CD4-positive, alpha-beta memory T cell (primary cell): ENCODE results near the gene SMIM14. TPM values are rescaled to one million over a fixed set of nuclear protein-coding genes. Genes with fewer than 3 reads are reported as not detected.
"Not testable (repeated sequence)": the region's sequence is repeated elsewhere in the genome, so short reads cannot be mapped to it uniquely, and the experiment has no call there.

Source experiments
- CTCF ChIA-PET: fragments of 350-600 bp; sonication (Branson Sonifier 250); formaldehyde crosslinking; loops from one replicate; lab custom pipeline; 2021; ENCODE audit warnings: inconsistent platforms; ENCODE audit not compliant: partially characterized antibody; lab: Charles Lee
- POLR2A ChIA-PET: fragments of 350-600 bp; sonication (Branson Sonifier 250); formaldehyde crosslinking; loops from one replicate; lab custom pipeline; 2021; ENCODE audit not compliant: partially characterized antibody; lab: Charles Lee
- DNase-seq, 5 donors: peaks; one replicate each; pipeline versions ENCODE4 v3.0.0 to v3.0.0-alpha.2; 2020 to 2022; ENCODE audit warnings: mixed read lengths in 1 of 5
- H3K27ac ChIP-seq: one replicate; pipeline ENCODE4 v1.7.0; 2013; ENCODE audit warnings: low read depth, low read length
- H3K27me3 ChIP-seq: 2 replicates; pipeline ENCODE4 v1.7.0; 2013; ENCODE audit warnings: mild to moderate bottlenecking, low read length, moderate library complexity; ENCODE audit not compliant: insufficient read depth
- H3K36me3 ChIP-seq: 2 replicates; pipeline ENCODE4 v1.7.0; 2013; ENCODE audit warnings: mild to moderate bottlenecking, low read length, moderate library complexity; ENCODE audit not compliant: insufficient read depth
- H3K4me1 ChIP-seq: 2 replicates; pipeline ENCODE4 v1.7.0; 2013; ENCODE audit warnings: mild to moderate bottlenecking, low read length, moderate library complexity; ENCODE audit not compliant: insufficient read depth
- H3K4me3 ChIP-seq, 2 donors: one replicate each; pipeline ENCODE4 v1.7.0; 2013; ENCODE audit warnings: low read length in 2 of 2, mild to moderate bottlenecking in 1 of 2
- H3K9me3 ChIP-seq, 2 donors: one replicate each; pipeline ENCODE4 v1.7.0; 2013; ENCODE audit warnings: low read length in 2 of 2, control low read depth in 1 of 2; ENCODE audit not compliant: control insufficient read depth in 1 of 2
- H3K27ac Mint-ChIP-seq, 7 donors: one replicate each; pipeline ENCODE4 v1.8.0; 2020 to 2021; ENCODE audit warnings: mixed read lengths in 7 of 7, mild to moderate bottlenecking in 6 of 7, inconsistent platforms in 3 of 7, moderate library complexity in 3 of 7
- H3K27me3 Mint-ChIP-seq, 2 donors: one replicate each; pipeline ENCODE4 v1.8.0; 2020 to 2021; ENCODE audit warnings: mixed read lengths in 2 of 2
- H3K36me3 Mint-ChIP-seq, 2 donors: one replicate each; pipeline ENCODE4 v1.8.0; 2020 to 2021; ENCODE audit warnings: mixed read lengths in 2 of 2, inconsistent platforms in 1 of 2, mild to moderate bottlenecking in 1 of 2
- H3K4me1 Mint-ChIP-seq, 4 donors: one replicate each; pipeline ENCODE4 v1.8.0; 2020 to 2021; ENCODE audit warnings: mixed read lengths in 4 of 4, mild to moderate bottlenecking in 1 of 4
- H3K4me3 Mint-ChIP-seq, 8 donors: one replicate each; pipeline ENCODE4 v1.8.0; 2020 to 2021; ENCODE audit warnings: mixed read lengths in 8 of 8, mild to moderate bottlenecking in 7 of 8, moderate library complexity in 6 of 8, inconsistent platforms in 3 of 8
- H3K9me3 Mint-ChIP-seq, 8 donors: one replicate each; pipeline ENCODE4 v1.8.0; 2020 to 2021; ENCODE audit warnings: mixed read lengths in 8 of 8, mild to moderate bottlenecking in 5 of 8, inconsistent platforms in 3 of 8, moderate library complexity in 1 of 8
- intact Hi-C: fragments of 100-400 bp; cut with micrococcal nuclease; formaldehyde crosslinking; loops from one replicate; pipeline ENCODE4 v1.15.1; 2023
- polyA plus RNA-seq, 2 donors: library from polyadenylated mRNA; unstranded; fragments of 300-500 nt; fragmentation: Illumina TruSeq; gene quantifications; one replicate each; pipeline ENCODE4 v1.2.3, GENCODE V29; 2021
- total RNA-seq, 2 experiments: library from RNA; stranded (reverse); gene quantifications; one replicate each; pipeline ENCODE4 v1.2.3, GENCODE V29; 2021

SMIM14 gene
- total RNA-seq (10 to 100 TPM; 15.5 to 19.4 TPM), polyA plus RNA-seq (10 to 100 TPM; 36.8 to 54.4 TPM)

- Mint-ChIP-seq H3K9me3 (no peaks in the 10 kb centered on the region), H3K27ac (peak within 1 kb of the TSS; percentile 74 to 98 (median 96)), H3K4me3 (peak within 1 kb of the TSS; percentile 87 to 99 (median 92)), H3K4me1 (peaks cover 20 to 54% (median 32%) of the 10 kb centered on the region in 4 donors), H3K27me3 (no peaks in the 10 kb centered on the region), H3K36me3 (peaks cover 0 to 6% of the 10 kb centered on the region in 2 donors)
- ChIA-PET CTCF (interaction anchor here (1.2 to 1.4 kb wide), 6 partner anchors 18 to 340 kb away, joined by 3 to 7 read pairs (median 4); partner anchors contain the start of gene UBE2K), POLR2A (interaction anchor here (0.8 to 3.2 kb wide), 15 partner anchors 10 to 679 kb away, joined by 3 to 25 read pairs (median 5); partner anchors contain the start of genes LIAS, N4BP2, PDS5A and RFC1)
- no peaks in the 10 kb centered on the region for H3K27me3 ChIP-seq
- intact Hi-C loops = loop anchor here (1.0 to 10.0 kb wide), 6 partner anchors 60 to 556 kb away; partner anchors contain the start of genes LIAS, PDS5A, RHOH and RPL9
- H3K9me3 ChIP-seq = no peaks in the 10 kb centered on the region
- no peaks in the 10 kb centered on the region for H3K36me3 ChIP-seq
- DNase-seq = peak; percentile 84 to 91 (median 86)
- H3K4me3 ChIP-seq = peak within 1 kb of the TSS; percentile 52 to 95
- H3K4me1 ChIP-seq = peaks cover 27% of the 10 kb centered on the region
- peak within 1 kb of the TSS; percentile 77 for H3K27ac ChIP-seq
Observed at GRCh38 chr4:39638354-39639239, at the start of gene SMIM14. Gene SMIM14, minus strand, starts transcription at chr4:39638865. Its CDS starts 33,720 bp downstream, at chr4:39605145.

DNA sequence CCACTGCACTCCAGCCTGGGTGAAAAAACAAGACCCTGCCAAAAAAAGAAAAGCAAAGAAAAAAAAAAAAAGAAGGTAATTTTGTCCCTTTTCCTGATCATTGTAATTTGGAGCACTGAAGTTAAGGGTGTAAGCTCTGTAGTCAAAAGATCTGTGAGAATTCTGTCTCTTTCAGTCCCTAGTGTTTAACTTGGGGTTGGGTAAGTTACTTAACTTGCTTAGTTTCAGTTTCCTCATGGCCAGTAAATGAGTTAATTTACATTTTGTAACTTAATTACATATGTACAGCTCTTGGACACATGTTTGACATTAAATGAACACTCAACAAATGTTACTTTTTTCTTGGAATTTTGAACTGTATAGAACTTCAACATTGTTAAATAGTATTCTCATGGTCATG lies 48.3 kb upstream of the SMIM14 start:
- CTCF ChIA-PET = no interaction called here
- DNase-seq = no peak

DNA sequence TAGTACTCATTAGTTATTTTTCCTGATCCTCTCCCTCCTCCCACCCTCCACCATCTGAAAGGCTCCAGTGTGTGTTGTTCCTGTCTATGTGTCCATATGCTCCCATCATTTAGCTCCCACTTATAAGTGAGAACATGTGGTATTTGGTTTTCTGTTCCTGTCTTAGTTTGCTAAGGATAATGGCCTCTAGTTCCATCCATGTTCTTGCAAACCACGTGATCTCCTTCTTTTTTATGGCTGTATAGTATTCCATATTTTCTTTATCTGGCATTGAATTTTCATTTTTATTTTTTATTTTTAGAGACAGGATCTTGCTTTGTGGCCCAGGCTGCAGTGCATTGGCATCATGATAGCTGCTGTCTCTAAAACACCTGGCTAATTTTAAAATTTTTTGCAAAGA lies 47.3 kb upstream of the SMIM14 start:
- Histone ChIP-seq H3K27me3 (no peaks in the 10 kb centered on the region), H3K4me3 (no peak overlapping the region), H3K36me3 (no peaks in the 10 kb centered on the region), H3K4me1 (no peaks in the 10 kb centered on the region), H3K9me3 (no peaks in the 10 kb centered on the region), H3K27ac (no peak overlapping the region)
- no peak overlapping the region for H3K27ac Mint-ChIP-seq
- no peaks in the 10 kb centered on the region for H3K9me3 Mint-ChIP-seq
- no peaks in the 10 kb centered on the region for H3K36me3 Mint-ChIP-seq
- intact Hi-C loops = no loop called here
- ChIA-PET POLR2A (no interaction called here), CTCF (no interaction called here)
- H3K27me3 Mint-ChIP-seq = no peaks in the 10 kb centered on the region
- no peaks in the 10 kb centered on the region for H3K4me1 Mint-ChIP-seq
- DNase-seq = no peak
- H3K4me3 Mint-ChIP-seq = no peak overlapping the region

More for the DNA sequence above, 48.3 kb upstream of the SMIM14 start:
- POLR2A ChIA-PET = no interaction called here
- H3K9me3 ChIP-seq = no peaks in the 10 kb centered on the region
- Mint-ChIP-seq H3K9me3 (no peaks in the 10 kb centered on the region), H3K27me3 (no peaks in the 10 kb centered on the region), H3K4me1 (no peaks in the 10 kb centered on the region), H3K27ac (no peak overlapping the region), H3K36me3 (no peaks in the 10 kb centered on the region), H3K4me3 (no peak overlapping the region)
- no peak overlapping the region for H3K27ac ChIP-seq
- no peaks in the 10 kb centered on the region for H3K27me3 ChIP-seq
- no peak overlapping the region for H3K4me3 ChIP-seq
- intact Hi-C loops = no loop called here
- no peaks in the 10 kb centered on the region for H3K4me1 ChIP-seq
- no peaks in the 10 kb centered on the region for H3K36me3 ChIP-seq

DNA sequence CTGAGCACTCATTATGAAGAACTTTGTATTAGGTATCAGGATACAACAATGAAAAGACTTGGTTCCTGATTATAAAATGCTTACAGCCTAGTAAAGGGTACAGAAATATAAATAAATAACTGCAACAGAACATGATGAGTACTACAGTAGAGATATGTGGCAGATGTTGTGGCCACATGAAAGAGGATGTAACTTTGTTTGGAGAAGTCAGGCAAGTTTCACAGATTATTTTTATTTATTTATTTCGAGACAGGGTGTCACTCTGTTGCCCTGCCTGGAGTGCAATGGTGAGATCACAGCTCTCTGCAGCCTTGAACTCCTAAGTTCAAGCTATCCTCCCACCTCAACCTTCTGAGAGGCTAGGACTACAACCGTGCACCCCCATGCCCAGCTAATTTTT lies 43.5 kb upstream of the SMIM14 start:
- intact Hi-C loops = no loop called here
- Histone ChIP-seq H3K27ac (no peak overlapping the region), H3K36me3 (no peaks in the 10 kb centered on the region), H3K27me3 (no peaks in the 10 kb centered on the region), H3K4me1 (no peaks in the 10 kb centered on the region), H3K4me3 (no peak overlapping the region), H3K9me3 (no peaks in the 10 kb centered on the region)
- no peak overlapping the region for H3K27ac Mint-ChIP-seq
- H3K4me3 Mint-ChIP-seq = no peak overlapping the region
- CTCF ChIA-PET = no interaction called here
- no peak for DNase-seq
- H3K9me3 Mint-ChIP-seq = no peaks in the 10 kb centered on the region
- H3K4me1 Mint-ChIP-seq = no peaks in the 10 kb centered on the region
- H3K36me3 Mint-ChIP-seq = no peaks in the 10 kb centered on the region
- peaks cover 3 to 4% of the 10 kb centered on the region in 2 donors for H3K27me3 Mint-ChIP-seq
- POLR2A ChIA-PET = no interaction called here

- POLR2A ChIA-PET, H3K27me3 ChIP-seq, H3K4me1 ChIP-seq, H3K9me3 ChIP-seq, H3K27ac ChIP-seq, intact Hi-C loops, H3K27ac Mint-ChIP-seq, H3K9me3 Mint-ChIP-seq, H3K4me1 Mint-ChIP-seq, H3K4me3 ChIP-seq, H3K4me3 Mint-ChIP-seq, DNase-seq, H3K27me3 Mint-ChIP-seq, H3K36me3 Mint-ChIP-seq, H3K36me3 ChIP-seq: not testable (repeated sequence)
- CTCF ChIA-PET = interaction anchor here (0.8 to 1.1 kb wide), 2 partner anchors 14 to 297 kb away, joined by 3 read pairs; no protein-coding TSS in a partner anchor
Observed at GRCh38 chr4:39681003-39681402, 42.3 kb upstream of the SMIM14 start.

DNA sequence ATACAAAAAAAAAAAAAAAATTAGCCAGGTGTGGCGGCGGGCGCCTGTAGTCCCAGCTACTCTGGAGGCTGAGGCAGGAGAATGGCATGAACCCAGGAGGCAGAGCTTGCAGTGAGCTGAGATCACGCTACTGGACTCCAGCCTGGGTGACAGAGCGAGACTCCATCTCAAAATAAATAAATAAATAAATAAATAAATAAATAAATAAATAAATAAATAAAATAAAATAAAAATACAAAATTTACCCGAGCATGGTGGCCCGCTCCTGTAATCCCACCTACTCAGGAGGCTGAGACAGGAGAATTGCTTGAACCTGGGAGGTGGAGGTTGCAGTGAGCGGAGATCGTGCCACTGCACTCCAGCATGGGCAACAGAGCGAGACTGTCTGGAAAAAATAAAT lies 37.0 kb upstream of the SMIM14 start:
- H3K27me3 ChIP-seq, H3K36me3 Mint-ChIP-seq, H3K4me3 ChIP-seq, DNase-seq, H3K36me3 ChIP-seq, H3K4me3 Mint-ChIP-seq, H3K4me1 ChIP-seq, POLR2A ChIA-PET, CTCF ChIA-PET, H3K4me1 Mint-ChIP-seq, H3K9me3 ChIP-seq, H3K27me3 Mint-ChIP-seq, intact Hi-C loops, H3K9me3 Mint-ChIP-seq, H3K27ac ChIP-seq, H3K27ac Mint-ChIP-seq: not testable (repeated sequence)

DNA sequence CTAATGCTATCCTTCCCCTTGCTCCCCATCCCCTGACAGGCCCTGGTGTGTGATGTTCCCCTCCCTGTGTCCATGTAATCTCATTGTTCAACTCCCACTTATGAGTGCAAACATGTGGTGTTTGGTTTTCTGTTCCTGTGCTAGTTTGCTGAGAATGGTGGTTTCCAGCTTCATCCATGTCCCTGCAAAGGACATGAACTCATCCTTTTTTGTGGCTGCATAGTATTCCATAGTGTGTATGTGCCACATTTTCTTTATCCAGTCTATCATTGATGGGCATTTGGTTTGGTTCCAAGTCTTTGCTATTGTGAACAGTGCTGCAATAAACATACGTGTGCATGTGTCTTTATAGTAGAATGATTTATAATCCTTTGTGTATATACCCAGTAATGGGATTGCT lies 31.6 kb upstream of the SMIM14 start:
- H3K27ac Mint-ChIP-seq = peak overlapping the region in 1 of 7 donors; percentile 15
- DNase-seq, POLR2A ChIA-PET, CTCF ChIA-PET, H3K36me3 ChIP-seq, H3K4me1 Mint-ChIP-seq, H3K36me3 Mint-ChIP-seq, H3K4me3 ChIP-seq, H3K27ac ChIP-seq, H3K4me3 Mint-ChIP-seq, H3K27me3 ChIP-seq, H3K27me3 Mint-ChIP-seq, H3K4me1 ChIP-seq, H3K9me3 ChIP-seq, intact Hi-C loops, H3K9me3 Mint-ChIP-seq: not testable (repeated sequence)
